GM20000 (cell line): ENCODE measurements around the gene NF2.

Experiments used
- DNase-seq: peaks from one replicate; pipeline ENCODE4 v3.0.0; 2012; ENCODE audit warnings: low spot score
- CTCF ChIP-seq: IDR thresholded peaks from 2 replicates; pipeline ENCODE4 v1.5.1; 2012; ENCODE audit warnings: mild to moderate bottlenecking, control low read depth; ENCODE audit errors: extremely low read depth, missing control alignments

Gene NF2

GRCh38 chr22:29700206-29700899, 96.9 kb downstream of the NF2 start:
- DNase-seq, result no peak
- no peak for TF ChIP-seq CTCF

GRCh38 chr22:29700900-29701154, 97.4 kb downstream of the NF2 start:
- TF ChIP-seq CTCF, result no peak
- no peak for DNase-seq

- TF ChIP-seq CTCF, result no peak
- DNase-seq, result no peak
These were observed 97.9 kb downstream of the NF2 start for GRCh38 chr22:29701155-29701999.

GRCh38 chr22:29702000-29702930, 98.8 kb downstream of the NF2 start:
- DNase-seq, result no peak
- no peak for TF ChIP-seq CTCF

- DNase-seq, result no peak
- no peak for TF ChIP-seq CTCF
These were observed 99.6 kb downstream of the NF2 start for GRCh38 chr22:29702931-29703501.

- DNase-seq, result no peak
- no peak for TF ChIP-seq CTCF
These were observed 100.2 kb downstream of the NF2 start for GRCh38 chr22:29703569-29704195.
